Adrenal gland (tissue), 5 donors: Measurements from ENCODE around the gene ARFGEF3.

ENCODE experiments used
- POLR2A ChIP-seq, 2 donors: fragments of 450-650 bp; IDR thresholded peaks; one replicate each; pipeline ENCODE4 v1.6.1; 2017; ENCODE audit warnings: antibody characterized with exemption in 2 of 2, mild to moderate bottlenecking in 2 of 2, moderate library complexity in 1 of 2
- TF ChIP-seq, protein P1 (sequence below), 6 experiments: fragments of 450-650 bp in 4 of 6; fragments of 200-600 bp in 2 of 6; sonication (generic) in 1 of 6; IDR thresholded peaks; 1 replicate in 5 of 6; 2 replicates in 1 of 6; pipeline versions ENCODE4 v1.5.1 to v1.8.0; 2016 to 2021; ENCODE audit warnings: antibody characterized with exemption in 6 of 6, mild to moderate bottlenecking in 2 of 6, moderate library complexity in 1 of 6
- donor health status: DM: no; HTN: no; CAD: no.

DNA sequence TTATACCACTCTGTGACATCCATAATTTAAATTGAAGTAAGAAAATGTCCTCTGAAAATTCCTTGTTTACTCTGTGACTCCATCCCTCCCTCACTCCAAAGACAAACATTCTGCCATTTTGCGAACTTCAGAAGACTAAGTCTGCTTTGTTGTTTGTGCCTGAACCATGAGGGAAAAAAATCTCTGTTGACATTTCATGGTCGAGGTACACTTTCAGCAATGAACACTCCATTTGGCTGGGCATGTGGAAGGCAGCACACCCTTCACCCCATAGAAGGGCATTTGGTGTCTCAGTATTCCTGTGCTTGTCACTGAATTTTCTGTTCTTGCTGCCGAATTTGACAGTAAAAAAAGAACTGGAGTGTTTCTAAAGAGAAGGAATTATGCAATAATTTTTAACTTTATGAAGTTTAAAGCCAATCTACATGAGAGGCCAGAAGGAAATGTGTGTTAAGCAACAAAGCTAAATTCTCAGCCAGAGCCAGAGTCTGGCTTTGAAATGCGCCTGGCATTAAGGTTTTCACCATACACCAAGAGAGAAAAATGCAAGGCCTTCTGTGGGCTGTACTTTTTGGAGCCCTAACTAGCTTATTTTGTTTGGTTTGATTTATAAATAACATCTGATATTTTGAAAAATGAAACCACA, 61.3 kb downstream of the ARFGEF3 start:
- TF ChIP-seq, protein P1, sequence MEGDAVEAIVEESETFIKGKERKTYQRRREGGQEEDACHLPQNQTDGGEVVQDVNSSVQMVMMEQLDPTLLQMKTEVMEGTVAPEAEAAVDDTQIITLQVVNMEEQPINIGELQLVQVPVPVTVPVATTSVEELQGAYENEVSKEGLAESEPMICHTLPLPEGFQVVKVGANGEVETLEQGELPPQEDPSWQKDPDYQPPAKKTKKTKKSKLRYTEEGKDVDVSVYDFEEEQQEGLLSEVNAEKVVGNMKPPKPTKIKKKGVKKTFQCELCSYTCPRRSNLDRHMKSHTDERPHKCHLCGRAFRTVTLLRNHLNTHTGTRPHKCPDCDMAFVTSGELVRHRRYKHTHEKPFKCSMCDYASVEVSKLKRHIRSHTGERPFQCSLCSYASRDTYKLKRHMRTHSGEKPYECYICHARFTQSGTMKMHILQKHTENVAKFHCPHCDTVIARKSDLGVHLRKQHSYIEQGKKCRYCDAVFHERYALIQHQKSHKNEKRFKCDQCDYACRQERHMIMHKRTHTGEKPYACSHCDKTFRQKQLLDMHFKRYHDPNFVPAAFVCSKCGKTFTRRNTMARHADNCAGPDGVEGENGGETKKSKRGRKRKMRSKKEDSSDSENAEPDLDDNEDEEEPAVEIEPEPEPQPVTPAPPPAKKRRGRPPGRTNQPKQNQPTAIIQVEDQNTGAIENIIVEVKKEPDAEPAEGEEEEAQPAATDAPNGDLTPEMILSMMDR (IDR thresholded peaks at IDR 0.05), result no peak
- no peak for TF ChIP-seq POLR2A (IDR thresholded peaks at IDR 0.05)
